NCI-H2081 treated with DMSO at 0.1 percent for 48 hours (cell line): ENCODE measurements around the gene ITPR2.
"Not testable (repeated sequence)": the region's sequence is repeated elsewhere in the genome, so short reads cannot be mapped to it uniquely, and the experiment has no call there.

Experiments
- DNase-seq: peaks from one replicate; lab custom pipeline; 2025; lab: John Stamatoyannopoulos, UW

Gene ITPR2

DNA sequence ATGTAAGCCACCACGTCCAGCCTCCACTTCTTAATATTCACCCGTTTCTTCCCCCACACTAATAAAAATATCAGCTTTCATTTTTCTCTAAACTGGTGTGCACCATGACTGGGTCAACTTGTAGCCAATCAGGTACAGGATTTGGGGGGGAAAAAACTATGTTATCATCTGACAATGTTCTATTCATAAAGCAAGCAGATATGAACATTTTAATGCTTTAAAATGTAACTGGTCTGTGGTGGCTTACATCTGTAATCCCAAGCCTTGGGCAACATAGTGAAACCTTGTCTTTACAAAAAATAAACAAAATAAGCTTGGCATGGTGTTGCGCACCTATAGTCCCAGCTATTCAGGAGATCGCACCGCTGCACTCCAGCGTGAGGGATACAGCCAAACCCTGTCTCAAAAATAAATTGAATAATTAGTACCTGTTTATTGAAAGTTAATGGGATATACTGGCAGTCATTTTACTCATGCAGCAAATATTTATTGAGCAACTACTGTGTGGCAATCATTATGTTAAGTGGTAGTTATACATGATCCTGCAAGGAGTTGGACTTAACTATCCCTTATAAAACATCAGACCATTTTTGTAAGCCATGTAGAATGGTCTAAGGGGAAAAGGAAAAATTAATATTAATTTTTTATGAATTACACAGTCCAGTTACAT lies 15.3 kb upstream of the ITPR2 start:
- DNase-seq = no peak

DNA sequence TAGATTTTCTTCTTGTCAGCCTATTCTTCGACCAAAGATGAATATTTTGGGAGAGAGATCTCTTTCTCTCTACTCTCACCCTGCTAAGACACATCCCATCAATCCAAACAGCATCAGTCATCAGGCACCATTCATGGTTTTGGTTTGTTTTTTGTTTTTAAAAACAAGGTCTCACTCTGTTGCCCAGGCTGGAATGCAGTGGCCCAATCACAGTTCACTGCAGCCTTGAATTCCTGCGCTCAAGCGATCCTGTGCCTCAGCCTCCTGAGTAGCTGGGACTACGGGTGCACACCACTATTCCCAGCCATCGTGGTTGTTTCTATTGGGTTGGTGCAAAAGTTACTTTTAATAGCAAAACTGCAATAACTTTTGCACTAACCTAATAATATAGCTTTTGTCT lies 14.4 kb upstream of the ITPR2 start:
- no peak for DNase-seq

DNA sequence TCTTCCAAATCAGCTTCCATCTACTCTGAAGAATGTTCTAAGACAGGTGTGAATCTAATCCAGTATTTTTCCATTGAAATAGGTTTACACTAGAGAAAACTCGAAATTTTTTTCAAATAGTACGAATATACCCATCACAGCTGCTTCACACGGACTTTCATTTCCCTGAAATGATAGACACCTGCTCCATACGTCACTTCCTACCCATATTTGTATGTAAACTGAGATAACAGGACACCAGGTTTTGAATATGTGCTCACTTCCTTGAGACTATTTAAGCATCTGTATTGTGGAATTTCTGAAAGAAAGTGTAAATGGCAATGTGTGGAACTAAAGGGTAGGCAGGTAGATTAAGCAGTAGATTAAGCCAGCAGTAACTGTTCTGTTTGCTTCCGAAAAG lies 13.4 kb upstream of the ITPR2 start:
- DNase-seq = no peak

GRCh38 chr12:26845984-26846383 lies 13.0 kb upstream of the ITPR2 start:
- DNase-seq = no peak

- DNase-seq = no peak
Measured at GRCh38 chr12:26845057-26845666, 12.2 kb upstream of the ITPR2 start.

GRCh38 chr12:26843311-26843710 lies 10.3 kb upstream of the ITPR2 start:
- DNase-seq = no peak

GRCh38 chr12:26841085-26841484 lies 8.1 kb upstream of the ITPR2 start:
- no peak for DNase-seq

GRCh38 chr12:26839512-26839911 lies 6.5 kb upstream of the ITPR2 start:
- no peak for DNase-seq

DNA sequence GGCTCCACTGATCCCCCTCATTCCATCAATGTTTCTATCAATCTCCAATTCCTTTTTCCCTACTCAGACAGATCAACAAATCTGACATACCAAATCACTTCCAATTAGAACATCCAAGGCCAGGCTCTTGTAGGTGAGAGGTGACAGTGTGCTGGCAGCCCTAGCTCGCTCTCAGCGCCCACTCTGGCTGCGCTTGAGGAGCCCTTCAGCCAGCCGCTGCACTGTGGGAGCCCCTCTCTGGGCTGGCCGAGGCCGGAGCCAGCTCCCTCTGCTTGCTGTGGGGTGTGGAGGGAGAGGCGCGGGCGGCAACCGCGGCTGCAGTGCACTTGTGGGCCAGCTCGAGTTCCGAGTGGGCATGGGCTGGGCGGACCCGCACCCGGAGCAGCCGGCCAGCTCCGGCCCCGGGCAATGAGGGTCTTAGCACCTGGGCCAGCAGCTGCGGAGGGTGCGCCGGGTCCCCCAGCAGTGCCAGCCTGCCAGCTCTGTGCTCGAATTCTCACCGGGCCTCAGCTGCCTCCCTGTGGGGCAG lies 6.0 kb upstream of the ITPR2 start:
- no peak for DNase-seq

GRCh38 chr12:26836201-26836600 lies 3.2 kb upstream of the ITPR2 start:
- no peak for DNase-seq

GRCh38 chr12:26834503-26835060 lies 1.6 kb upstream of the ITPR2 start:
- not testable (repeated sequence) for DNase-seq

- DNase-seq = no peak
Measured at GRCh38 chr12:26833743-26834490, 923 bp upstream of the ITPR2 start.

- no peak for DNase-seq
Measured at GRCh38 chr12:26831951-26832821, 808 bp downstream of the ITPR2 start.

GRCh38 chr12:26830783-26831551 lies 2.0 kb downstream of the ITPR2 start:
- no peak for DNase-seq

DNA sequence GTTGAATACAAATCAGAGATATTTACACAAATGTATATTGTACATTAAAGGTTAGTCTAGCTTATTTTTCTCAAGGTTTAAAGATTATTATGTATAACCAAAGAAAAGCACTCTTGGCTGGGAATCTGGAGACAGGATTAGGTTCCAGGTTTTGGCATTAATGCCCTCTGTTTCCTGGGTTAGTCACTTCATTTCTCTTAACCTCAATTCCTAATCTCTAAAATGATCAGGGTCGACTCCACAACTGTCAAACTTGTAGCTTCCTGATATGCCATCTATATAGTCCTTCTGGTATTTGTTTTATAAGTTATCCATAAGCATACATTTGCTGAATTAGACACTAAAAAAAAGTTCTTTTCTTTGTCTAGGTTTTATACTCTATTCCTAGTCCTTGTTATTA lies 2.6 kb downstream of the ITPR2 start:
- DNase-seq = no peak

GRCh38 chr12:26828280-26829073 lies 4.5 kb downstream of the ITPR2 start:
- no peak for DNase-seq

- no peak for DNase-seq
Measured at GRCh38 chr12:26826437-26826836, 6.6 kb downstream of the ITPR2 start.

DNA sequence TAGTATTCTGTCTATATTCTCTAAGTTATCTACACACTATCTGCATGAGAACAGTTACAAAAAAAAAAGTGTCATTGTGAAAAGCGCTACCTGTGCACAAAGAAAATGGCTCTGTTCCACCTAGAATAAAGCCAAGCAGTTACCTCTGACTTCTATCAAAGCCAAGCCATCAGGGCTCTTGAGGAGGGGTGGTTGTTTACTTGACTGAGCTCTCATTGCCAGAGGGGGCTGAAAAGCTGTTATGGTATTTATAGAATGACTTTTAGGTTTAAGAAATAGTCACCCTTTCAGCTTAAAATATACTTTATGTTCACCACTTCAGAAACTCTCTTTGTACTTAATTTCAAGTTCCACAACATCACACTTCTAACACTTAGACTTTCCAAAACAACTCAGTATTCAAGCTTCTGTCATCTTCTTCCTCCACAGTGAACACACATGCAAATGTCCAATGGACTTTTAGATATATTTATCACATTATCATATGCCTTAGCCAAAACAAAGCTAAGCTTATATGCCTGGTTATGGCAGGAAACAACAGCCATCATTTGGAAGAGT lies 7.5 kb downstream of the ITPR2 start:
- no peak for DNase-seq

- DNase-seq = no peak
Measured at GRCh38 chr12:26823390-26823789, 9.6 kb downstream of the ITPR2 start.

DNA sequence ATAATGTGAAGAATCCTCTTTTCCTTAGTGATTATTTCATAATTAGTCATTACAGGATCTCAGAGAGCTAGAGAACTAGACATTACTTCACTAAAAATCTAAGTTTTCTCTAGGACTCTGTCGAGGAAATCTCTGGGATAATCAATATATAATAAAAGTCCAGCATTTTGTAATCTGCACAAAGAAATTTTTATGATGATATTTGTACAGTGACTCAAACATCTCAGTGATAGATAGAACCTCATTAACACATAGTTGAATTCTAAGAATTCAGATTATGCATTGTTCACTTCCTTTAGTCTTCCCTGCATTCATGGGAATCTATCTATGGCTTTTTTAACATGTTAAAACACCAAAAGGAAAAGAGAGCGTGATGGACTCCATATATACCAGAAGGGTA lies 11.0 kb downstream of the ITPR2 start:
- DNase-seq = no peak
